Right renal cortex interstitium (tissue), 3 donors: ENCODE results near the gene CTBP2. TPM values are rescaled to one million over a fixed set of nuclear protein-coding genes. Genes with fewer than 3 reads are reported as not detected.

Experiments used
- DNase-seq, 3 donors: peaks; one replicate each; pipeline ENCODE4 v3.0.0-alpha.2; 2013; ENCODE audit warnings: low read depth in 3 of 3, low spot score in 2 of 3
- polyA plus RNA-seq, 3 donors: library from polyadenylated mRNA; unstranded; fragments of 120-200 nt; gene quantifications; one replicate each; pipeline ENCODE4 v1.2.1, GENCODE V29; 2013; ENCODE audit not compliant: insufficient read length in 3 of 3

Gene CTBP2
- polyA plus RNA-seq, 3 donors: 83.7 to 92.7 (median 88.2) TPM

GRCh38 chr10:125112697-125113494 lies 47.5 kb downstream of the CTBP2 start:
- no peak for DNase-seq

- no peak for DNase-seq
Observed at GRCh38 chr10:125111118-125111727, 49.1 kb downstream of the CTBP2 start.

- DNase-seq: no peak
Observed at GRCh38 chr10:125107965-125108580, 52.3 kb downstream of the CTBP2 start.

GRCh38 chr10:125107166-125107949 lies 53.0 kb downstream of the CTBP2 start:
- no peak for DNase-seq

- no peak for DNase-seq
Observed at GRCh38 chr10:125106586-125106985, 53.8 kb downstream of the CTBP2 start.

- no peak for DNase-seq
Observed at GRCh38 chr10:125105706-125106255, 54.6 kb downstream of the CTBP2 start.

GRCh38 chr10:125105155-125105554 lies 55.2 kb downstream of the CTBP2 start:
- DNase-seq: no peak

- DNase-seq: no peak
Observed at GRCh38 chr10:125104559-125104958, 55.8 kb downstream of the CTBP2 start.

GRCh38 chr10:125103924-125104323 lies 56.4 kb downstream of the CTBP2 start:
- DNase-seq: no peak

- DNase-seq: no peak
Observed at GRCh38 chr10:125103466-125103865, 56.9 kb downstream of the CTBP2 start.

GRCh38 chr10:125102821-125103220 lies 57.5 kb downstream of the CTBP2 start:
- no peak for DNase-seq

GRCh38 chr10:125102246-125102645 lies 58.1 kb downstream of the CTBP2 start:
- no peak for DNase-seq

- no peak for DNase-seq
Observed at GRCh38 chr10:125101581-125101980, 58.8 kb downstream of the CTBP2 start.

GRCh38 chr10:125101049-125101448 lies 59.3 kb downstream of the CTBP2 start:
- DNase-seq: no peak

GRCh38 chr10:125097409-125098070 lies 62.8 kb downstream of the CTBP2 start:
- no peak for DNase-seq

GRCh38 chr10:125096975-125097374 lies 63.4 kb downstream of the CTBP2 start:
- DNase-seq: no peak

- no peak for DNase-seq
Observed at GRCh38 chr10:125096371-125096770, 64.0 kb downstream of the CTBP2 start.

- DNase-seq: no peak
Observed at GRCh38 chr10:125095776-125096175, 64.6 kb downstream of the CTBP2 start.

GRCh38 chr10:125095228-125095627 lies 65.1 kb downstream of the CTBP2 start:
- no peak for DNase-seq

- no peak for DNase-seq
Observed at GRCh38 chr10:125094806-125095205, 65.6 kb downstream of the CTBP2 start.
